ENCODE measurements around the gene FSTL5. TPM values are rescaled to one million over a fixed set of nuclear protein-coding genes. Genes with fewer than 3 reads are reported as not detected.

The FSTL5 gene
- total RNA-seq, 3 donors from 2014 or later (not counting 1 experiment from before 2014, with no cell fraction given), result not detected

DNA sequence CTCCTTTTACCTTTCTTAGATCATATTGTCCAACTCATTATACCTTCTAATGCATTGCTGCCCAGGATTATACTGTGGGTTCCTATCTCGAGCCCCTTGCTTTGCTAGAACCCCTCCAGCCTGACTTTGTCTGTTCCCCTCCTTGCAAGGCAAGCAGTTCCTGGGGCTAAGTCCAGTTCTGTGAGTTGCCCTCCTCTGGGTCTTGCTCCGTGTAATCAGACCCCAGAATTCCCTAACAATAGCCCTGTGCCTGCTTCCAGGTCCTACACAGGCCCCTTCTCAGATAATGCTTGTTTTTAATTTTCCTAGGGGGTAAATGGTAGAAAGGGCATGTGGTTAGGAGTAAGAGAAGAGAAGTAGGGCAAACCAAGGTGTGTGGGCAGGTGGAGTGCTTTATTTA is 145.9 kb downstream of the FSTL5 start:
- no peak for TF ChIP-seq CTCF (IDR thresholded peaks at IDR 0.05)
- 53% methylated on average over 2 of the region's 2 CpGs for WGBS (ENCODE audit: insufficient coverage)
- Histone ChIP-seq H3K4me1 (ENCODE audit: control insufficient read depth, insufficient read depth, low read length) (no peaks in the 10 kb centered on the region), H3K27me3 (ENCODE audit: control insufficient read depth, insufficient read depth, low read length) (no peaks in the 10 kb centered on the region), H3K27ac (ENCODE audit: low read length) (no peak overlapping the region), H3K36me3 (ENCODE audit: control insufficient read depth, insufficient read depth, low read length) (no peaks in the 10 kb centered on the region), H3K4me3 (ENCODE audit: low read length) (no peak overlapping the region), H3K9me3 (ENCODE audit: control insufficient read depth, insufficient read depth, low read length) (no peaks in the 10 kb centered on the region)
- H3K27ac Mint-ChIP-seq, result no peak overlapping the region
- H3K27me3 Mint-ChIP-seq (ENCODE audit: low read depth in 2 of 2), result no peaks in the 10 kb centered on the region
- DNase-seq (no peak), ATAC-seq (no peak)
- intact Hi-C loops (cut with micrococcal nuclease), result no loop called here
- H3K4me1 Mint-ChIP-seq, result no peaks in the 10 kb centered on the region
- peaks cover 12 to 17% of the 10 kb centered on the region in 2 donors for H3K9me3 Mint-ChIP-seq
- no peak overlapping the region for H3K4me3 Mint-ChIP-seq
- no peaks in the 10 kb centered on the region for H3K36me3 Mint-ChIP-seq

- Histone ChIP-seq H3K4me3 (ENCODE audit: low read length) (no peak overlapping the region), H3K27ac (ENCODE audit: low read length) (no peak overlapping the region), H3K36me3 (ENCODE audit: control insufficient read depth, insufficient read depth, low read length) (no peaks in the 10 kb centered on the region), H3K4me1 (ENCODE audit: control insufficient read depth, insufficient read depth, low read length) (no peaks in the 10 kb centered on the region), H3K9me3 (ENCODE audit: control insufficient read depth, insufficient read depth, low read length) (no peaks in the 10 kb centered on the region), H3K27me3 (ENCODE audit: control insufficient read depth, insufficient read depth, low read length) (no peaks in the 10 kb centered on the region)
- no peaks in the 10 kb centered on the region for H3K36me3 Mint-ChIP-seq
- H3K27ac Mint-ChIP-seq, result no peak overlapping the region
- no peaks in the 10 kb centered on the region for H3K27me3 Mint-ChIP-seq (ENCODE audit: low read depth in 2 of 2)
- no peak for DNase-seq
- no peak for ATAC-seq
- intact Hi-C loops (cut with micrococcal nuclease), result no loop called here
- no peak for TF ChIP-seq CTCF (IDR thresholded peaks at IDR 0.05)
- no peak overlapping the region for H3K4me3 Mint-ChIP-seq
- no peaks in the 10 kb centered on the region for H3K4me1 Mint-ChIP-seq
- WGBS (ENCODE audit: insufficient coverage), result 80% methylated on average over 2 of the region's 2 CpGs
- peaks cover 10 to 13% of the 10 kb centered on the region in 2 donors for H3K9me3 Mint-ChIP-seq
Measured at GRCh38 chr4:162016991-162017390, 146.8 kb downstream of the FSTL5 start.

DNA sequence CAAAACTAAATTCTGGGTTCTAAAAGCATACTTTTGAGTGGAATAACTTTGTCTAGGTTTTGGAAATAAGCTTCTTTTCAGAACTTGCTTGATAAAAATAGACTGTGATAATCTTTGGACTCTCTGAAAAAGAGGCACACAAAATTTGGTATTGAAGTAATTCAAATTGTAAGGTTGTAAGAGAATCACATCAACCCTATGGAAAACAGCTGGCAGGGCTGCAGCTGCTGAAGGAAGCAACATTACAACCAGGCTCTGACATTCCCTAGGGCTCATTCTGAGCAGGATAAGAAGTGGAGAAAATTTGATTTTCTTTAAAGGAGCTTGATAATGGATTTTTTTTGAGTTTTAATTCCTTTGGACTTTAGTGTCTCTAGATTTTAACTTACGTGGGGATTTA is 147.6 kb downstream of the FSTL5 start:
- H3K9me3 ChIP-seq (ENCODE audit: control insufficient read depth, insufficient read depth, low read length), result no peaks in the 10 kb centered on the region
- no peak overlapping the region for H3K27ac Mint-ChIP-seq
- H3K36me3 Mint-ChIP-seq, result no peaks in the 10 kb centered on the region
- no peaks in the 10 kb centered on the region for H3K4me1 Mint-ChIP-seq
- H3K9me3 Mint-ChIP-seq, result peaks cover 10 to 13% of the 10 kb centered on the region in 2 donors
- intact Hi-C loops (cut with micrococcal nuclease), result no loop called here
- DNase-seq (no peak), ATAC-seq (no peak)
- no peaks in the 10 kb centered on the region for H3K27me3 ChIP-seq (ENCODE audit: control insufficient read depth, insufficient read depth, low read length)
- no peak overlapping the region for H3K4me3 ChIP-seq (ENCODE audit: low read length)
- no peaks in the 10 kb centered on the region for H3K4me1 ChIP-seq (ENCODE audit: control insufficient read depth, insufficient read depth, low read length)
- H3K27me3 Mint-ChIP-seq (ENCODE audit: low read depth in 2 of 2), result no peaks in the 10 kb centered on the region
- no peaks in the 10 kb centered on the region for H3K36me3 ChIP-seq (ENCODE audit: control insufficient read depth, insufficient read depth, low read length)
- no CpG with 5 or more reads among the region's 1 CpG for WGBS (ENCODE audit: insufficient coverage)
- TF ChIP-seq CTCF (IDR thresholded peaks at IDR 0.05), result no peak
- no peak overlapping the region for H3K4me3 Mint-ChIP-seq
- H3K27ac ChIP-seq (ENCODE audit: low read length), result no peak overlapping the region

GRCh38 chr4:162015090-162015489 is 148.7 kb downstream of the FSTL5 start:
- H3K27ac Mint-ChIP-seq, result no peak overlapping the region
- DNase-seq (no peak), ATAC-seq (no peak)
- Histone ChIP-seq H3K9me3 (ENCODE audit: control insufficient read depth, insufficient read depth, low read length) (no peaks in the 10 kb centered on the region), H3K4me1 (ENCODE audit: control insufficient read depth, insufficient read depth, low read length) (no peaks in the 10 kb centered on the region), H3K36me3 (ENCODE audit: control insufficient read depth, insufficient read depth, low read length) (no peaks in the 10 kb centered on the region), H3K4me3 (ENCODE audit: low read length) (no peak overlapping the region), H3K27me3 (ENCODE audit: control insufficient read depth, insufficient read depth, low read length) (no peaks in the 10 kb centered on the region), H3K27ac (ENCODE audit: low read length) (no peak overlapping the region)
- 51% methylated on average over 3 of the region's 3 CpGs for WGBS (ENCODE audit: insufficient coverage)
- peaks cover 13 to 15% of the 10 kb centered on the region in 2 donors for H3K9me3 Mint-ChIP-seq
- H3K27me3 Mint-ChIP-seq (ENCODE audit: low read depth in 2 of 2), result no peaks in the 10 kb centered on the region
- H3K4me1 Mint-ChIP-seq, result no peaks in the 10 kb centered on the region
- H3K4me3 Mint-ChIP-seq, result no peak overlapping the region
- no peaks in the 10 kb centered on the region for H3K36me3 Mint-ChIP-seq
- intact Hi-C loops (cut with micrococcal nuclease), result no loop called here
- no peak for TF ChIP-seq CTCF (IDR thresholded peaks at IDR 0.05)
